GM18870 (cell line): ENCODE measurements around the gene RNF113B.

Experiments used
- ATAC-seq: cut with Tn5 transposase; IDR thresholded peaks from one replicate; pipeline ENCODE4 v1.9.1; 2021; ENCODE audit warnings: moderate library complexity; ENCODE audit not compliant: unreplicated experiment

RNF113B gene

GRCh38 chr13:98142380-98143156 lies 34.5 kb downstream of the RNF113B start, which contains the start of gene FARP1:
FARP1 (plus strand) TSS chr13:98143094; CDS start chr13:98213243, 70,149 bp downstream.
- ATAC-seq: no peak

GRCh38 chr13:98141509-98142379 lies 35.3 kb downstream of the RNF113B start:
- ATAC-seq: no peak

- no peak for ATAC-seq
Measured at GRCh38 chr13:98141091-98141490, 36.0 kb downstream of the RNF113B start.

GRCh38 chr13:98134901-98135300 lies 42.2 kb downstream of the RNF113B start:
- ATAC-seq: no peak

- peak; percentile 96 for ATAC-seq
Measured at GRCh38 chr13:98133946-98134345, 43.1 kb downstream of the RNF113B start.

GRCh38 chr13:98129059-98129746 lies 47.9 kb downstream of the RNF113B start:
- ATAC-seq: no peak
